DMS 273 (cell line): Measurements from ENCODE around the gene DCDC1.
A peak's percentile ranks its signal among the peaks of the same experiment; 100 is the strongest.

Source experiments
- DNase-seq: peaks from one replicate; lab custom pipeline; 2025; ENCODE audit not compliant: unreplicated experiment; lab: John Stamatoyannopoulos, UW

DCDC1 gene

DNA sequence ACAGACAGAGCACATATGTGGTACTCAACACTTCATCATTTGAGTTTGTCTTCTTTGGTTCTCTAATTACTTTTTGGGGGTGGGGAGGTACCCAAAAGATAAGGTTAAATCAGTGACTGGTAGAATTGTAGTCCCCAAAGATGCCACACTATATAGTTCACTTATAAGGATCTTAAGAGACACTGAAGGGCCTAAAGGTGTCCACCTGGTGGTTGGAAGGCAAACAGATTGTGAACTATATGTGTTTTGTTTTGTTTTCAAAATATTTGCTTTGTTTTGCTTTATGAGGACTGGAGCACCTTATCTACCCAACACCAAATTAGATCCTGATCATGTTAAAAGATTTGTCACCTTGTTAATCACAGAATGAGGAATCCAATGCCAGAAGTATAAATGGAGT is 136.1 kb downstream of the DCDC1 start:
- DNase-seq, result peak; percentile 38

DNA sequence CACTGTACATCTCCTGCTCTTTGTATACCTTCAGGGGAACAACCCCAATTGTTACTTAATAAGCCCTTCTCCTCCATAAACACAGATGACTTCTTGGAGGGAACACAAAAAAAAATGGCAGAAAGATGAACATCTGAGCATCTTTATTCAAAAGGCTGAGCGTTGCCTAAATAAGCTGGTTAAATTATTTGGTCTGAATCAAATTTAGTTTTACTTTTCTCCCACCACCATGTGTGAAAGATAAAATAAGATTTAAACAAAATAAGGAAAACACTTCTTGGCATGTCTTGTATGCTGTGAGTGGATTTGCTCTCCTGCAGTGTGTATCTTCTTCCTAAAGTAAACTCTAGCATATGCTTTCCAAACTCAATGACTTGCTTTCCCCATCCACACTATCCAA is 137.9 kb downstream of the DCDC1 start:
- DNase-seq, result no peak

DNA sequence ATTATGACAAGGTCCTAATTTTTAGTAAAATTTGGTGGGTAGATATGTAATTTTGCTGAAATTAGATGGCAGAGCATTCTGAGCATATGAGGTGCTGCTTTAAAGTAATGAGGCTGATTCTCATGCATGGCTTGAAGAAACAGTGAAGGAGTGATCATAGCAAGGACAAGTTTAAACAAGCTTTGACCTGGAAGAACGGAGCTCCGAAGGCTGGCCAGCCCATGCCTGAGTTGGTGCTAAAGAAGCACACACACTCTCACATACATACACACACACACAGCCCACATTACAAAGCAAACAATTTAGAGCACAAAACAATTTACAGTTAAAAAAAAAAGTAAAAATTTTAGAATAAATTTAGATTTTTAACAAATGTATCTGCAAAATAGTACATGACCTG is 150.7 kb downstream of the DCDC1 start:
- peak; percentile 4 for DNase-seq

DNA sequence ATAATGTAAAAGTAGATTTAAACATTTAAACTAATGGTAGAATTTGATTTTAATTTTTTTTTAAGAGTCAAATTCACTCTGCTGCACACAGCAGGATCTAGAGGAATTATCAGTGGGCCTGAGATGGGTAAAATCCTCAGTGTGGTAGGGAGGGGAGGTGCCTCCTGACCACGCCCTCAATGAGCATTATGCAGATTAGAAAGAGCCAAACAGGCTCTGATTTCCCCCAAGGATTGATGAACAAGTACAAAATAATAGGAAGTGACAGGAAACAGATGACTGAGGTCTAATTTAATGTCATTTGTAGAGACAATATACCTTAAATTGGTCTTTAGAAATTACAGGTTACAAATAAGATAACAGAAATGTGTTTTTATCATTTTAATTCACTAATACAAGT is 155.2 kb downstream of the DCDC1 start:
- DNase-seq, result no peak

DNA sequence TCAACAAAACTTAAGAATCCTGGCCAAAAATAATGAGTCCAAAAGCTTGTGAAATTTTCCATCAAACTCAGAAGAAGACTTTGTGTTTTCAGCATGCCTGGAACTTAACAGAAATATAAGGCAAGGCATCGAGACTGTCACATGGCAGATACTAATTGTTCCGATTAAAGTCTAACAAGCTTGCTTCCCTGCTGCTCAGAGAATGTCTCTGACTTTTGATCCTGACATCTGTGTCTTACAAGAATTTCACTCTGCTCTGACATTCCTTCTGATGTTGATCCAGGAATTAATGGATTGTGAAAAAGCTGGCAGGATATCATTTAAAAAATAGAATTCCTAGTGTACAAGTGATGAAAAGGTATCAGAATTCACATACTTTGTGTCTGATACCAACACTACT is 170.2 kb downstream of the DCDC1 start:
- no peak for DNase-seq

GRCh38 chr11:31173926-31174680 is 195.4 kb downstream of the DCDC1 start:
- no peak for DNase-seq

- DNase-seq, result peak; percentile 31
Observed at GRCh38 chr11:31160504-31161422, 208.8 kb downstream of the DCDC1 start.

- DNase-seq, result no peak
Observed at GRCh38 chr11:31150841-31151240, 218.7 kb downstream of the DCDC1 start.

GRCh38 chr11:31150011-31150410 is 219.5 kb downstream of the DCDC1 start:
- no peak for DNase-seq

- DNase-seq, result no peak
Observed at GRCh38 chr11:31141789-31142188, 227.8 kb downstream of the DCDC1 start.

DNA sequence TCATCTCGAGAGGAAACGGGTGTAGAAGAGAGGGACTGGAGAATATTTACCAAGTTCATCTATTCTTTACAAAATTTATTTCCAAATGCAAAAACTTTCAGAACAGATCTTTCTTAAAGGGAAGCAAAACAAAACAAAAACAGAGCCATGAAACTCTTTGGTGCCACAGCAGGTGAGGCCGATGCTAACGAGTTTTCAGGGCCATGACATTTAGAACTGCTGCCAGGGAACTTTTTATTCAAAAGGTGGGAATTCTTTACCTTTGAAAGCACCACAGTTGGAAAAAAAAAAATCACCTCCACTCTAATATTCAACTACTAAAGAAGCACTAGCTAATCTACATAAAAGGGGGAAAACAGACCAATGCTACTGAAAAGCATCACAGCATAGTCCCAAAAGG is 230.1 kb downstream of the DCDC1 start:
- no peak for DNase-seq

DNA sequence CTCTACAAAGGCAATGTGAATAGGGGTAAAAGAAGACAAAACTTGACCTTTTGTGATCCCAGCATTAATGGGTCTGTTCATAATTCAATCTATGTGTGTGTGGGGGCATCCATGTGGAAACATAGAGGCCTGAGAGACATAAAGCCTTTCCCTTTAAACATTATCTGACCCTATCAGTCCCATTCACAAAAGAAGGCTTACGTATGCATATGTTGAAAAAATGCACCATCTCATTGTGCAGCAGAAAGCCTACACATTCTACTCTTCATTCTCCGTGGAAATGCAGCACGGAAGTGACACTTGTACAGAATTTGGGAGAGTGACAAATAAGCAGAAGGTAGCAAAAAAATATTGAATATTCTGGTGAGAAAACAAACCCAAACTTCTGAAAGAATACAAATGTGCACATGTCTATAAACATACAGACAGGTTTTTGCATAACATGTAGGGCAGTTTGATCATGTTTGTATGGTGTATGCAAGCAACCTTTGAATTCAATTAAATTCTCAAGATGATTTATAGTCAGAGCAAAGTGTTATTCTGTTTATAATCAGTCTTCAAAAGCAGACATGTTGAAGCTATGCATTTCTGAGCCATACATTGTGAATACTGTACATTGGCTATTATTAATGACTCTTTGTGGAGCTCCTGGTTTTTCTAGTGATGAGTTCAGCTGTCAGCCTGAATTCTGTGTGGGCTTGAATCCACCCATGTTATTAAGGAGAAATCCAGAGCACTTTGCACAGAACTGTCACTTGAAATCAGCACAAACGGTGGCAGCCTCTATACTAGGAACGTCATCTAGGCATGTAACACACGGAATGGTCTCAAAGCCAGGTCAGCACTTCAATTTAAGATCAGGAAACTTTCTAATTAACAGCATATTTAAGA is 236.8 kb downstream of the DCDC1 start:
- no peak for DNase-seq

- DNase-seq, result no peak
Observed at GRCh38 chr11:31131760-31132159, 237.8 kb downstream of the DCDC1 start.

DNA sequence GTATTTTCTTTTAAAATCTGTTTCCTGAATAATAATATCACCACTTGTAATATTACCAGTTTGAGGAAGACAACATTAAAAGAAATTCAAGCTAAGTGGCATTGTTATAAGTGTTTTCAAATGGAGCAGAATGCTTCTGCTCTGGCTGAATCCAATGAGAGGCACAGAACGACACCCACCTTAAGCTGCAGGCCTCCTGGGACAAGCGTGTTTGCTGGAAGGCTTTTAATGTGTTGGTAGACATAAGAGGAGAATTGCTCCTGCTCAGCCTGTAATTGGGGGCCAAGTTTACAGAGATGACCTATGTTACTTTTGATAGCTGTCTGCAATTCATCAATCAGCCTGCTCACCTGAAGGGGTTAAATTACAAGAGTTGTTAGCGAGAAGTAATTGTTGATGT is 242.2 kb downstream of the DCDC1 start:
- DNase-seq, result no peak

DNA sequence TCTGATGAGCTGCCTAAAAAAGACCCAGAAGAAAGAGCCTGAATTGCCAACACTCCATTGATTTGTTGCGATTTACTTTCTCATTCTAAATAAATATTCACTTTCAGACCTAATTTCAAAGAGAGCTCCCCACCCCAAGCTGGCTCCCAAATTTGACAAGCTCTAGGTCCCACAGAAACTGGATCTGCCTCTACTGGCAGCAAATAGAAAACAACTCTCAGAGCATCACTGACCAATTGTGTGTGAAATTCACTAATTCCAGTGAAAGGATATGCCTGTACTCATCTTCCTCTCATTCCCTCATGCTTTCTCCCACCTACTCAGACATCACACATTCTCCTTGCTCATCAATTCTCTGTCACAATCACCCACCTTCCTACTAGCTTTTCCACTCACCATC is 249.1 kb downstream of the DCDC1 start:
- DNase-seq, result no peak

- no peak for DNase-seq
Observed at GRCh38 chr11:31118566-31118965, 251.0 kb downstream of the DCDC1 start.

DNA sequence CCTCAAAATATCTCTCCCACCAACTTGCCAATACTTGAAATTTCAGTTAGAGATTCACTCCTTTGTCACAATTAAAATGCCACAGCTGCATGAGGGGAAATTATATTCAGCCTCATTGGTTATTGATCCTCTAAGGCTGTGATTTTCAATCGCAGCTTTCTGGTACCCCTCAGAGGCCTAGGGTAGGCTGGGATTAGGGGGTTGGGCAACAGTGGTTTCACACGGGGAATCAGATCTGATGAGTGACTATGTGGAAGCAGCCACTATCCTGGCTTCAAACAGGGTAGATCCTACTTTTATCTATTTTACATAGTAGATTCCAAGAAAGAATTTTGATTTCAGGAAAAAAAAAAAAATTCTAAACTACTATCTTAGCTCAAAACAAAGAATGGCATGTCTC is 252.5 kb downstream of the DCDC1 start:
- DNase-seq, result no peak

DNA sequence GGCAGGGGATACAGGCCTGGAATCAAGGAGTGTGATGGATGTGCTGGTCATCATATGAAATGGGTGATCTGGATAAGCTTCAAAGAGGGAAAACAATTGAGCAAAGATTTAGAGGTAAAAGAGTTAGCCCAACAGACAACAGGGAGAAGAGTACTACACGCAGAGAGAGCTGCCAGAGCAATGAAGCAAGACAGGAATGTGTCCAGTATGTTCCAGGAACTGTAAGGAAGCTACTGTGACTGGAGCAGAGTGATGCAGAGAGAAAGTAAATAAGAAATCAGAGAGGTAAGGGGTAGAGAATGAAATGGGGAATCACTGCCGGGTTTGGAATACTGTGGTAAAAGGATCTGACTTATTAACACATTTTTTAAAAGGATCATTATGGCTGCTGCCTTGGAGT is 255.1 kb downstream of the DCDC1 start:
- DNase-seq, result no peak

DNA sequence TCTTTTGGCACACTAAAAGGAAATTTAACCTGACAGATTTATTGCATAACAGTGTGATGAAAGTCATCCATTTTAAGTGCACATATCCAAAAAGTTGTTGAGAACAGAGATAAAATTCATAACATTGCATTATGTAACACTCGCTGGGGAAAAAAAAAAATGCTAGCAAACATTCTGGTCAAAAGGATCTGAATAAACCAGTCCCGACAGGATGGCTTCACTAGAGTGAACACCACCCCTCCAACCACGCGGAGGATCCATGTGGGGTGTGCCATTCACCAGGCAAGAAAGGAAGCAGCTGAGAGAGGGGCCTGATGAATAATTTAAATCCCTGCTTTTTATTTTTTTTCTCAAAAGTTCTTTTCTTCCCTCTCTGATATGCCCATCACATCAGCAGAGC is 258.7 kb downstream of the DCDC1 start:
- no peak for DNase-seq

DNA sequence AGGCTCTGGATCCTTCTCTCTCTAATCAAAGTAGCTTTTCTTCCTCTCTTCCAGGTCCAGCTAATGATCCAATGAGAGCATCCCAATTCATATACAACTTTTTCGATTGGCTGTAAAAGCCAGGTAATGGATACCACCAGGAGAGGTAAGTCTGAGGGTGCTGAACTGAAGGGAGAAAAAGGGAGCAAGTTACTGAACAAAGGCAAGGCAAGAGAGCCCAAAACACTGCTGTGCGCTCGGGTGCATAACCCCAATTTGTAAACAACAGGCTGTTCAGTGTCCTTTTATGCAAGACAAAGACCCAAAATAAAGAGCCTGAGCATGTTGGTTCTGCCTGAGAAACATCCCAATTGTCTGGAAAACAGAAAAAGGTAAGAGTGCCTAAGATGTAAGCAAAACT is 260.1 kb downstream of the DCDC1 start:
- DNase-seq, result no peak

DNA sequence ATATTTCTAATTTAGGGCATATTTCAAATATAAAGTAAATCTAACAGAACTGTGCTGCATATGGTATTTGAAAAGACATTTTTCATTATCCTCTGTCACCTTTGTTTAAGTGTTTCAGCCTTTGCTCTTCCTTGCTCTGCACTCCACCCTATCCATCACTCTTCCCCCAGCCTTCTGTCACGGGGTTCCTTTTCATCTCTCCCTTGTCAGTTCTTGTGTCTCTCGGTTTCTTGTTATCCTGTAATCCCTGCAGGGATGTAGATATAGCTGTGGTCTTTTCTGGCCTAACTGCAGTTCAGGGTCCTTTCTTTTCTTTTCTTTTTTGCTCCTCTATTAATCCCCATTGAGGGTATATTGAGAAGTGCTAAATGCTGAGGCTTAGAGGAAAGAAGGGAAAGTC is 261.9 kb downstream of the DCDC1 start:
- DNase-seq, result no peak
